Testis (tissue), 3 donors: ENCODE data around the gene ELANE. TPM values are rescaled to one million over a fixed set of nuclear protein-coding genes. Genes with fewer than 3 reads are reported as not detected.
A peak's percentile ranks its signal among the peaks of the same experiment; 100 is the strongest.

Experiments used
- DNase-seq: peaks from one replicate; pipeline ENCODE4 v3.0.0-alpha.2; 2019
- H3K27ac ChIP-seq, 2 donors: fragments of 200-600 bp; sonication (generic); one replicate each; pipeline ENCODE4 v1.5.1; 2019
- H3K27me3 ChIP-seq: fragments of 200-600 bp; sonication (generic); one replicate; pipeline ENCODE4 v1.5.1; 2019
- H3K36me3 ChIP-seq: fragments of 200-600 bp; sonication (generic); one replicate; pipeline ENCODE4 v1.5.1; 2017; ENCODE audit warnings: low read depth; ENCODE audit errors: missing control alignments
- H3K4me1 ChIP-seq: fragments of 200-600 bp; sonication (generic); one replicate; pipeline ENCODE4 v1.5.1; 2019
- H3K4me3 ChIP-seq, 2 donors: fragments of 200-600 bp; sonication (generic); one replicate each; pipeline ENCODE4 v1.5.1; 2017 to 2019
- H3K9me3 ChIP-seq: fragments of 200-600 bp; sonication (generic); one replicate; pipeline ENCODE4 v1.5.1; 2017
- POLR2A ChIP-seq: fragments of 450-650 bp; IDR thresholded peaks from one replicate; pipeline ENCODE4 v1.6.1; 2017; ENCODE audit warnings: antibody characterized with exemption, mild to moderate bottlenecking, moderate library complexity
- WGBS, 2 donors: methylation state at CpG; one replicate each; pipeline ENCODE4 v1.1.5; 2018; 5-methylcytosine and 5-hydroxymethylcytosine counted together
- intact Hi-C: fragments of 100-400 bp; cut with DNase I; formaldehyde crosslinking; loops from one replicate; pipeline ENCODE4 v1.15.1; 2023; ENCODE audit warnings: low total_unique reads
- polyA plus RNA-seq: library from polyadenylated mRNA; stranded (reverse); fragments of 350-450 nt; fragmentation: Illumina TruSeq; extraction: RNeasy Lipid Tissue Mini Kit (QIAGEN cat#74804); gene quantifications from one replicate; pipeline ENCODE4 v1.2.3, GENCODE V29; 2014; ENCODE audit warnings: low read depth, low replicate concordance; ENCODE audit not compliant: insufficient read depth
- total RNA-seq, 2 donors: library from RNA; depleted of rRNA; stranded (reverse); fragments of >200 nt; gene quantifications; one replicate each; pipeline ENCODE4 v1.2.3, GENCODE V29; 2016
- TF ChIP-seq, protein P1 (sequence below), 3 experiments: fragments of 450-650 bp in 2 of 3; fragments of 200-600 bp in 1 of 3; sonication (generic) in 1 of 3; IDR thresholded peaks; one replicate each; pipeline ENCODE4 v1.5.1; 2016 to 2019; ENCODE audit warnings: antibody characterized with exemption in 3 of 3, mild to moderate bottlenecking in 2 of 3, moderate library complexity in 1 of 3

Gene ELANE
- total and polyA plus RNA-seq, 3 donors from 2014 or later: 0.50 to 0.74 TPM; not detected in 1

DNA sequence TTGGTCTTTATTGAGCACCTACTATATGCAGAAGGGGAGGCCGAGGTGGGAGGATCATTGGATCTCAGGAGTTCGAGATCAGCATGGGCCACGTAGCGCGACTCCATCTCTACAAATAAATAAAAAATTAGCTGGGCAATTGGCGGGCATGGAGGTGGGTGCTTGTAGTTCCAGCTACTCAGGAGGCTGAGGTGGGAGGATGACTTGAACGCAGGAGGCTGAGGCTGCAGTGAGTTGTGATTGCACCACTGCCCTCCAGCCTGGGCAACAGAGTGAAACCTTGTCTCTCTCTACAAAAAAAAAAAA lies 11.2 kb downstream of the ELANE start:
- H3K4me3 ChIP-seq: no peak overlapping the region
- 66 to 82% methylated on average over 6 to 7 of the region's 7 CpGs for WGBS, 2 donors
- TF ChIP-seq, protein P1, sequence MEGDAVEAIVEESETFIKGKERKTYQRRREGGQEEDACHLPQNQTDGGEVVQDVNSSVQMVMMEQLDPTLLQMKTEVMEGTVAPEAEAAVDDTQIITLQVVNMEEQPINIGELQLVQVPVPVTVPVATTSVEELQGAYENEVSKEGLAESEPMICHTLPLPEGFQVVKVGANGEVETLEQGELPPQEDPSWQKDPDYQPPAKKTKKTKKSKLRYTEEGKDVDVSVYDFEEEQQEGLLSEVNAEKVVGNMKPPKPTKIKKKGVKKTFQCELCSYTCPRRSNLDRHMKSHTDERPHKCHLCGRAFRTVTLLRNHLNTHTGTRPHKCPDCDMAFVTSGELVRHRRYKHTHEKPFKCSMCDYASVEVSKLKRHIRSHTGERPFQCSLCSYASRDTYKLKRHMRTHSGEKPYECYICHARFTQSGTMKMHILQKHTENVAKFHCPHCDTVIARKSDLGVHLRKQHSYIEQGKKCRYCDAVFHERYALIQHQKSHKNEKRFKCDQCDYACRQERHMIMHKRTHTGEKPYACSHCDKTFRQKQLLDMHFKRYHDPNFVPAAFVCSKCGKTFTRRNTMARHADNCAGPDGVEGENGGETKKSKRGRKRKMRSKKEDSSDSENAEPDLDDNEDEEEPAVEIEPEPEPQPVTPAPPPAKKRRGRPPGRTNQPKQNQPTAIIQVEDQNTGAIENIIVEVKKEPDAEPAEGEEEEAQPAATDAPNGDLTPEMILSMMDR (IDR thresholded peaks at IDR 0.05): no peak
- no peak for TF ChIP-seq POLR2A
- intact Hi-C loops: no loop called here
- DNase-seq: no peak
- no peak overlapping the region for H3K27ac ChIP-seq
- peaks cover 9% of the 10 kb centered on the region for H3K4me1 ChIP-seq
- no peaks in the 10 kb centered on the region for H3K27me3 ChIP-seq
- H3K9me3 ChIP-seq: no peaks in the 10 kb centered on the region
- no peaks in the 10 kb centered on the region for H3K36me3 ChIP-seq

DNA sequence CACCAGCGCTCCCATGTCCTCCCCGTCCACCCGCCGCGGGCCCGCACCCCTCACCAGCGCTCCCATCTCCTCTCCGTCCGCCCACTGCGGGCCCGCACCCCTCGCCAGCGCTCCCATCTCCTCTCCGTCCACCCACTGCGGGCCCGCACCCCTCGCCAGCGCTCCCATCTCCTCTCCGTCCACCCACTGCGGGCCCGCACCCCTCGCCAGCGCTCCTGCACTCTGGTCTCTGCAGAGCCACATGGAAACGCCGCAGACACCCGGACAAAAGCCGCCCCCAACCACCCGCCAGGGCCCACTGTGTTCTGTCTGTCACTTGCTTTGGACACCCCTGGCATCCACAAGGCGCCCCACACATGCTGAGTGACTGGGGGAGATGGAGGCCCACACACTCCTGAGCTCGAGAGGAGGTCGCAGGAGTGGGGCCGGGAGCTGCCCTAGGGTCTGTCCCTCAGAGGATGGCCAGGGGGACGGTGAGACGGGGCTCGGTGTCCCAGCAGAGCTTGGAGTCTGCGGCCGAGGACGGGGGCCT lies 14.7 kb downstream of the ELANE start:
- H3K27ac ChIP-seq: no peak overlapping the region
- H3K36me3 ChIP-seq: no peaks in the 10 kb centered on the region
- DNase-seq: no peak
- H3K4me3 ChIP-seq: no peak overlapping the region
- WGBS, 2 donors: 84 to 90% methylated on average over 23 to 36 of the region's 38 CpGs
- no peaks in the 10 kb centered on the region for H3K27me3 ChIP-seq
- TF ChIP-seq POLR2A: no peak
- TF ChIP-seq, protein P1 (IDR thresholded peaks at IDR 0.05): no peak
- intact Hi-C loops: no loop called here
- no peaks in the 10 kb centered on the region for H3K9me3 ChIP-seq
- H3K4me1 ChIP-seq: peaks cover 23% of the 10 kb centered on the region

DNA sequence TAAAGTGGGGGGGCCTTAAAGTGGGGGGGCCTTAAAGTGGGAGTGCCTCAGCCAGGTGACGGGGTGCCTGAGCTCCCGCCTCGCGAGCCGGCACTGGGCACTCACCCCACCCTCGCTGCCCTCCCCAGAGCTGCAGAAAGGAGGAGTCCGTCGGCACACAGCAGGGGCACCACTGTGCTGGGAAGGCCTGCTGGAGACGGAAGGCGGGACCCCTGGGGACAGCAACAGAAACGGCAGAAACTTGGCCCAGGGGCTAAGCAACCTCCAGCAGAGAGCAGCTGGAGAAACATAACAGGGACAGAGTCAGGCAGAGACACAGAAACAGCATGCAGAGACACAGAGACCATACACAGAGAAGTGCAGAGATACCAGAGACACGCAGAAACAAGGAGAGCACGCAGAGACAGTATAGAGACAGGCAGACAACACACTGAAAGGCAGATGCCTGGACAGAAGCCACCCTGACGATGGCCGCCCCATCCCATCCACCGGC lies 15.2 kb downstream of the ELANE start:
- H3K4me3 ChIP-seq: no peak overlapping the region
- no peaks in the 10 kb centered on the region for H3K27me3 ChIP-seq
- WGBS, 2 donors: 76 to 79% methylated on average over 16 of the region's 16 CpGs
- peaks cover 23% of the 10 kb centered on the region for H3K4me1 ChIP-seq
- TF ChIP-seq POLR2A: no peak
- TF ChIP-seq, protein P1 (IDR thresholded peaks at IDR 0.05): no peak
- DNase-seq: no peak
- intact Hi-C loops: no loop called here
- H3K36me3 ChIP-seq: no peaks in the 10 kb centered on the region
- H3K9me3 ChIP-seq: no peaks in the 10 kb centered on the region
- no peak overlapping the region for H3K27ac ChIP-seq

DNA sequence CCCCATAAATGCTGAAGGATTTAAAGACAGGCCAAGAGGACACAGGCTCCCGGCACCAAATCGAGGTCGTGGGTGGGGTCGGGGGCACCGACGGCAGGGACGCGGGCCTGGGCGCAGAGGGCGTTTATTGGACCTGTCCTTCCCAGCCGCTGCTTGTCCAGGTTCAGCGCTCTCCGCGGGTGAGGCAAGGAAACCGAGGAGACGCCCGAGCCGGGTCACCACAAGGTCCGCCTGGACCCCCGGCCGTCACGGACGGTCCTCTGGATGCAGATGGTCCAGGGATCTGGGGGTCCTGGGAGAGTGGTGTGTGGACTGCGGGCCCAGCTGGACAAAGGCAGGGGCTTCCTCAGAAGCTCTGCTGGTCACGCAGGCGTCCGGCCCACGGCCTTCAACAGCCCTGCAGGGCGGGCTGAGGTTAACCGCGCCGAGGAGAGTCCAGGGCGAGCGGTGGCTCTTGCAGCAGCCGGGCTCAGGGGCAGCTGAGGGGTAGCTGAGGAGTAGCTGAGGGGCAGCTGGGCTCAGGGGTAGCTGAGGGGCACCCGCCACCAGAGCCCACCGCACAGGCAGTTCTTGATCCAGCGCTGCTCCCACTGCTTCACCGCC lies 15.9 kb downstream of the ELANE start:
- Histone ChIP-seq H3K36me3 (no peaks in the 10 kb centered on the region), H3K9me3 (no peaks in the 10 kb centered on the region), H3K4me1 (peaks cover 20% of the 10 kb centered on the region), H3K27ac (peak overlapping the region in 1 of 2 donors; percentile 86), H3K27me3 (no peaks in the 10 kb centered on the region), H3K4me3 (no peak overlapping the region)
- intact Hi-C loops: no loop called here
- no peak for DNase-seq
- 81 to 95% methylated on average over 6 to 37 of the region's 39 CpGs for WGBS, 2 donors
- TF ChIP-seq, protein P1 (IDR thresholded peaks at IDR 0.05): no peak
